ENCODE results near the gene CORIN.

DNA sequence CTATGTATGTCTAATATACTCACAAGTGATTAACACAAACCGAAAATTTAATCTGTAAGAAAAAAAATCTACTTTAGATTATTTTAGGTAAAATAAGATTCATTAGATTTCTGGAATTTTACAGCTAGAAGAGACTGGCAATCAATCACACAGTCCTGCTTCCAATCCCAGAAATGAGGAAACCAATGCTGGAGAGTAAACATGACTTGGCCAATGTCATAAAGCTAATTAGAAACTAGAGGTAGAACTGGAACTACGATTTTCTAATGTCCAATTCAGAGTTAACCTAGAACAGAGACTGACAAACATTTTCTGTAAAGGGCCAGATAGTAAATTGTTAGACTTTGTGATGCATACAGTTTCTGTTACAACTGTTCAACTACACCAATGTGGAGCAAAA, 123.6 kb downstream of the CORIN start:
- TF ChIP-seq EZH2 (IDR thresholded peaks at IDR 0.05) (no peak), POLR2AphosphoS5 (IDR thresholded peaks at IDR 0.05; ENCODE audit: low read depth, low read length) (no peak), CTCF (IDR thresholded peaks at IDR 0.05 in 2 of 3, conservative IDR thresholded peaks at IDR 0.05 in 1 of 3; ENCODE audit: borderline replicate concordance in 1 of 3, insufficient read depth in 1 of 3, low read depth in 2 of 3, low read length in 2 of 3) (no peak)

Data from HCT116 (cell line).